GM18511 (cell line): Measurements from ENCODE around the gene CYREN.
A peak's percentile ranks its signal among the peaks of the same experiment; 100 is the strongest.

Experiments
- ATAC-seq: cut with Tn5 transposase; IDR thresholded peaks from one replicate; pipeline ENCODE4 v1.9.1; 2021; ENCODE audit warnings: mild to moderate bottlenecking, moderate library complexity; ENCODE audit not compliant: unreplicated experiment

CYREN gene

GRCh38 chr7:135197906-135198655 is 27.6 kb upstream of the CYREN start:
- ATAC-seq = no peak

GRCh38 chr7:135197343-135197742 is 26.8 kb upstream of the CYREN start:
- ATAC-seq = no peak

- ATAC-seq = no peak
Measured at GRCh38 chr7:135195968-135196629, 25.6 kb upstream of the CYREN start.

- ATAC-seq = no peak
Measured at GRCh38 chr7:135195156-135195555, 24.6 kb upstream of the CYREN start.

GRCh38 chr7:135194494-135195095 is 24.1 kb upstream of the CYREN start:
- no peak for ATAC-seq

GRCh38 chr7:135193615-135194081 is 23.1 kb upstream of the CYREN start:
- ATAC-seq = no peak

GRCh38 chr7:135192914-135193536 is 22.5 kb upstream of the CYREN start:
- ATAC-seq = no peak

GRCh38 chr7:135190703-135191102 is 20.2 kb upstream of the CYREN start:
- ATAC-seq = no peak

GRCh38 chr7:135189961-135190360 is 19.5 kb upstream of the CYREN start:
- ATAC-seq = no peak

GRCh38 chr7:135189221-135189662 is 18.7 kb upstream of the CYREN start:
- no peak for ATAC-seq

- ATAC-seq = peak; percentile 39
Measured at GRCh38 chr7:135188298-135188984, 17.9 kb upstream of the CYREN start.

- ATAC-seq = peak; percentile 65
Measured at GRCh38 chr7:135186841-135187253, 16.3 kb upstream of the CYREN start.

GRCh38 chr7:135186261-135186540 is 15.7 kb upstream of the CYREN start:
- no peak for ATAC-seq

GRCh38 chr7:135185471-135186260 is 15.2 kb upstream of the CYREN start:
- ATAC-seq = no peak

- ATAC-seq = no peak
Measured at GRCh38 chr7:135184254-135184841, 13.8 kb upstream of the CYREN start.

- ATAC-seq = no peak
Measured at GRCh38 chr7:135183478-135183877, 13.0 kb upstream of the CYREN start.

- no peak for ATAC-seq
Measured at GRCh38 chr7:135181929-135182678, 11.6 kb upstream of the CYREN start.

GRCh38 chr7:135181261-135181928 is 10.9 kb upstream of the CYREN start:
- no peak for ATAC-seq

GRCh38 chr7:135180122-135180521 is 9.6 kb upstream of the CYREN start:
- no peak for ATAC-seq
